HEK293T (cell line): ENCODE data around the gene FTL.

Source experiments
- ARNT ChIP-seq: fragments of 450-650 bp; IDR thresholded peaks from 2 replicates; pipeline ENCODE4 v1.6.1; 2017; ENCODE audit warnings: mild to moderate bottlenecking
- BHLHE40 ChIP-seq: fragments of 450-650 bp; IDR thresholded peaks from 2 replicates; pipeline ENCODE4 v1.6.1; 2016; ENCODE audit warnings: mild to moderate bottlenecking, moderate library complexity, borderline replicate concordance
- FOXA1 ChIP-seq: fragments of 450-650 bp; IDR thresholded peaks from 2 replicates; pipeline ENCODE4 v1.6.1; 2016; ENCODE audit warnings: mild to moderate bottlenecking
- L3MBTL2 ChIP-seq: fragments of 450-650 bp; conservative IDR thresholded peaks from 2 replicates; pipeline ENCODE4 v1.6.1; 2016; ENCODE audit warnings: mild to moderate bottlenecking
- LEF1 ChIP-seq: fragments of 450-650 bp; IDR thresholded peaks from 2 replicates; pipeline ENCODE4 v1.6.1; 2017; ENCODE audit warnings: mild to moderate bottlenecking, borderline replicate concordance
- SP1 ChIP-seq: fragments of 450-650 bp; IDR thresholded peaks from 2 replicates; pipeline ENCODE4 v1.6.1; 2017

- TF ChIP-seq BHLHE40 (no peak), SP1 (no peak), FOXA1 (no peak), ARNT (no peak), LEF1 (no peak), L3MBTL2 (no peak)
These were observed 26.9 kb downstream of the FTL start for GRCh38 chr19:48991873-48992580.
